Astrocyte of the spinal cord (primary cell): ENCODE measurements around the gene KRCC1.

Experiments used
- DNase-seq: peaks from one replicate; pipeline ENCODE4 v3.0.0; 2011; ENCODE audit warnings: low read depth, low spot score
- H3K4me3 ChIP-seq: 2 replicates; pipeline ENCODE4 v1.5.1; 2011; ENCODE audit warnings: low read depth, mild to moderate bottlenecking, low read length, moderate library complexity
- in situ Hi-C: cut with HindIII; loops from 2 replicates; pipeline ENCODE4 v1.10.0; 2017; ENCODE audit warnings: low sequenced_read_pairs
- TF ChIP-seq, protein P1 (sequence below): IDR thresholded peaks from 2 replicates; pipeline ENCODE4 v1.5.1; 2012; ENCODE audit warnings: low read depth, mild to moderate bottlenecking, low read length, inconsistent platforms

KRCC1 gene

DNA sequence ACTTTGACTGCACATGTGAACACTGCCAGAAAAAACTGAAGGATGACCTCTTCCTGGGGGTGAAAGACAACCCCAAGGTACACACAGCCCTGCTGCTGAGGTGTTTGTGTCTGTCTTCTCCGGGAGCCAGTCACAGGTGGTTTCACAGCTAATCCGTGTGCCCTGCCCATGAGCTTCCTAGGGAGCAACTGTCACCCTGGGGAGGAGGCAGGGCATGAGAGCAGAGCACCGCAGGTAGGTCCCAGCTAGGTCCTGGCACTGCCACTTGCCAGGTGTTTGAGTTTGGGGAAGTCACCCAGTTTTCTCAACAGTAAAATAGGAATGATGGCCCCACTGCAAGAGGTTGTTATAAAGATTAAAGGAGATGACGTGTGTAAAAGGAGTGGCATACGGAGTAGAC is 41.1 kb upstream of the KRCC1 start:
- H3K4me3 ChIP-seq: no peak overlapping the region
- in situ Hi-C loops: no loop called here
- TF ChIP-seq, protein P1, sequence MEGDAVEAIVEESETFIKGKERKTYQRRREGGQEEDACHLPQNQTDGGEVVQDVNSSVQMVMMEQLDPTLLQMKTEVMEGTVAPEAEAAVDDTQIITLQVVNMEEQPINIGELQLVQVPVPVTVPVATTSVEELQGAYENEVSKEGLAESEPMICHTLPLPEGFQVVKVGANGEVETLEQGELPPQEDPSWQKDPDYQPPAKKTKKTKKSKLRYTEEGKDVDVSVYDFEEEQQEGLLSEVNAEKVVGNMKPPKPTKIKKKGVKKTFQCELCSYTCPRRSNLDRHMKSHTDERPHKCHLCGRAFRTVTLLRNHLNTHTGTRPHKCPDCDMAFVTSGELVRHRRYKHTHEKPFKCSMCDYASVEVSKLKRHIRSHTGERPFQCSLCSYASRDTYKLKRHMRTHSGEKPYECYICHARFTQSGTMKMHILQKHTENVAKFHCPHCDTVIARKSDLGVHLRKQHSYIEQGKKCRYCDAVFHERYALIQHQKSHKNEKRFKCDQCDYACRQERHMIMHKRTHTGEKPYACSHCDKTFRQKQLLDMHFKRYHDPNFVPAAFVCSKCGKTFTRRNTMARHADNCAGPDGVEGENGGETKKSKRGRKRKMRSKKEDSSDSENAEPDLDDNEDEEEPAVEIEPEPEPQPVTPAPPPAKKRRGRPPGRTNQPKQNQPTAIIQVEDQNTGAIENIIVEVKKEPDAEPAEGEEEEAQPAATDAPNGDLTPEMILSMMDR: no peak
- DNase-seq: no peak

DNA sequence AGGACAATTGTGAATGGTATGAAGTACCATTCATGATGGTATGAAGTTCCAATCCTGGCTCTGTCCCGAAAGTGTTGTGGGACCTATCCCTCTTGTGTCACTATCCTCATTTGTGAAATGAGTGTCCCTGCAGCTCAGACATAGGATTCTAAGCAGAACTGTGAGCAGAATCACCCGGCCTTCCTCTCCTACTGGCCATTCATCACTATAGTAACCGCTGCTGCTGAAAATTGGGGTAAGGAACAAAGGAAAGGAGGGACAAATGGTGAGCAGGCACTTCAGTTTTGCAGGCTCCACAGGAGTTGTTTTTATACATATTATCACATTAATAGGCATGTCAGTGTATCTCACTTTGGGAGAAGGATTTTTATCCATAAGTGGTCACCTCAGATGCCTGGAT is 39.4 kb upstream of the KRCC1 start:
- no peak overlapping the region for H3K4me3 ChIP-seq
- TF ChIP-seq, protein P1: no peak
- no peak for DNase-seq
- in situ Hi-C loops: no loop called here

DNA sequence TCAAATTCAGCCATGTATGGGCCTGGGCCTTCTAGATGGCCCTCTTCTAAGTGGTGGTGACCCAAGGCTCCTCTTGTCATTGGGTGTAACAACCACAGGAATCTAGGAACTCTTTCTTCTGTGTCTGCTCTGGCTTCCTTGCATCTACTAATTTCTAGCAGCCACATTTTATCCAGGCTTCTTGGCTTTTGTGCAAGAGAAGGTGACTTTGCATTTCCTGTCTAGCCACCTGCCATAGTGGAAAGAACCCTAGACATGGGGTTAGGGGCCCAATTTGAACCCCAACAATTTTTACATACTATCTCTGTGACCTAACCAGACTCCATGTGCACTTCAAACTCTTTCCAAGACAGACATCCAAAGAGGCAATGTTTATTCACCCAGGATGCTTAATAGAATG is 37.2 kb upstream of the KRCC1 start:
- TF ChIP-seq, protein P1: no peak
- DNase-seq: no peak
- in situ Hi-C loops: no loop called here
- no peak overlapping the region for H3K4me3 ChIP-seq

DNA sequence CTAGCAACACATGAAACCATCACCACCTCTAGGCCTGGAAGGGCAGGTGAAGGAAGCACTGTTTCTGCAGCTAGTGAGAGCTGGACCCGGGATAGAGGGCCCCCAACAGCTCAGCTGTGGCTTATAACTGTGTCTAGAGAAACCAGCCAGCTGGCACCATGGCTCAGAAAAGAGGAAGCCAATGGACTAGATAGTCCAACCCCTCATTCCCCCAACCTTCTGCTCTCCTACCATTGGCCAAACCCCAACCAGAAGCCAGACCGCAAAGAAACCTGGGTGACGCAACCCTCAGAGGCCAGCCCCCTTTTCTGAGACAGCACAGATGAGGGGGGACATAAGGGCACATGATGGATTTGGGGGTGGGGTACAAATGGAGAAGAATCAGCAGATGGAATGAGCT is 36.4 kb upstream of the KRCC1 start:
- in situ Hi-C loops: no loop called here
- TF ChIP-seq, protein P1: no peak
- H3K4me3 ChIP-seq: no peak overlapping the region
- no peak for DNase-seq

- DNase-seq: no peak
- H3K4me3 ChIP-seq: no peak overlapping the region
- in situ Hi-C loops: no loop called here
- TF ChIP-seq, protein P1: no peak
These were observed 35.1 kb upstream of the KRCC1 start for GRCh38 chr2:88090446-88091283.

DNA sequence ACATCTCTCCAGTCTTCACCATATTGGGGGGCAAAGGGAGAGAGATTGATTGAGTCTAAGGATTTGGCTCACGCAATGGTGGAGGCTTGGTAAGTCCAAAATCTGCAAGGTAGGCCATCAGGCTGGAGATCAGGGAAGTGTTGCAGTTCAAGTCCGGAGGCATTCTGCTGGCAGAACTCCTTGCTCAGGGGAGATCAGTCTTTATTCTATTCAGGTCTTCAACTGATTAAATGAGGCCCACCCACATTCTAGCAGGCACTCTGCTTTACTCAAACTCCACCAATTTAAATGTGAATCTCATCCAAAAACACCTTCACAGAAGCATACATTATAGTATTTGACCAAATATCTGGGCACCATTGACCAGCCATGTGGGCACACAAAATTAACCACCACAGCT is 33.4 kb upstream of the KRCC1 start:
- DNase-seq: no peak

More for the DNA sequence above, 33.4 kb upstream of the KRCC1 start:
- in situ Hi-C loops: no loop called here
- H3K4me3 ChIP-seq: no peak overlapping the region
- TF ChIP-seq, protein P1: no peak
